NCI-H1436 treated with DMSO at 0.1 percent for 48 hours (cell line): ENCODE data around the gene FYB1.
"Not testable (repeated sequence)": the region's sequence is repeated elsewhere in the genome, so short reads cannot be mapped to it uniquely, and the experiment has no call there.

ENCODE experiments used
- DNase-seq: peaks from one replicate; lab custom pipeline; 2025; lab: John Stamatoyannopoulos, UW

Gene FYB1

GRCh38 chr5:39186722-39187539 lies 32.4 kb downstream of the FYB1 start:
- no peak for DNase-seq

GRCh38 chr5:39186289-39186688 lies 33.1 kb downstream of the FYB1 start:
- DNase-seq: no peak

- DNase-seq: no peak
These were observed 33.6 kb downstream of the FYB1 start for GRCh38 chr5:39185761-39186160.

- DNase-seq: not testable (repeated sequence)
These were observed 39.8 kb downstream of the FYB1 start for GRCh38 chr5:39179561-39179960.

GRCh38 chr5:39178861-39179260 lies 40.5 kb downstream of the FYB1 start:
- no peak for DNase-seq

GRCh38 chr5:39178171-39178570 lies 41.2 kb downstream of the FYB1 start:
- no peak for DNase-seq

GRCh38 chr5:39177631-39177964 lies 41.8 kb downstream of the FYB1 start:
- no peak for DNase-seq

- DNase-seq: no peak
These were observed 42.4 kb downstream of the FYB1 start for GRCh38 chr5:39176759-39177630.

- DNase-seq: no peak
These were observed 43.9 kb downstream of the FYB1 start for GRCh38 chr5:39175273-39175955.

- DNase-seq: no peak
These were observed 46.3 kb downstream of the FYB1 start for GRCh38 chr5:39173069-39173468.

- no peak for DNase-seq
These were observed 46.8 kb downstream of the FYB1 start for GRCh38 chr5:39172593-39172992.

- no peak for DNase-seq
These were observed 47.7 kb downstream of the FYB1 start for GRCh38 chr5:39171647-39172046.

GRCh38 chr5:39169081-39169480 lies 50.3 kb downstream of the FYB1 start:
- no peak for DNase-seq

- DNase-seq: no peak
These were observed 51.4 kb downstream of the FYB1 start for GRCh38 chr5:39167972-39168342.

- no peak for DNase-seq
These were observed 52.0 kb downstream of the FYB1 start for GRCh38 chr5:39167141-39167971.

- no peak for DNase-seq
These were observed 54.6 kb downstream of the FYB1 start for GRCh38 chr5:39164529-39165402.

- DNase-seq: no peak
These were observed 55.3 kb downstream of the FYB1 start for GRCh38 chr5:39164016-39164415.

- DNase-seq: no peak
These were observed 57.8 kb downstream of the FYB1 start for GRCh38 chr5:39161578-39161977.

GRCh38 chr5:39160576-39161213 lies 58.7 kb downstream of the FYB1 start:
- no peak for DNase-seq

GRCh38 chr5:39159811-39160490 lies 59.4 kb downstream of the FYB1 start:
- DNase-seq: no peak
